ENCODE data around the gene SKIC2.

SKIC2 gene

DNA sequence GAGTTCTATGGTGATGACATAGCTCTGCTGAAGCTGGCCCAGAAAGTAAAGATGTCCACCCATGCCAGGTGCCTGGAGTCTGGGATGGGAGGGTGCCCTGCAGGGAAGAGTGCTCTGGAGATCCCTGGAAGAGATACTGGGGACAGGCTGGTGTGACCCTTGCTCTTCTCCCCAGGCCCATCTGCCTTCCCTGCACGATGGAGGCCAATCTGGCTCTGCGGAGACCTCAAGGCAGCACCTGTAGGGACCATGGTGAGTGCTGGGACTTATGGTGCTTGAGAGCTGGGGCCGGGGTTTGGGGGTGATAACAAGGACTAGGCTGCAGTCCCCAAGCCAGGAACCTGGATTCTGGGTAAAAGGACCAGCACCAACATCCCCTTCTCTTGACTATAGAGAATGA lies 15.2 kb upstream of the SKIC2 start:
- FAIRE-seq (no peak), DNase-seq (ENCODE audit: insufficient read length, low spot score) (no peak)
- TF ChIP-seq POLR2A (IDR thresholded peaks at IDR 0.05; ENCODE audit: low read depth, low read length) (no peak), SPI1 (IDR thresholded peaks at IDR 0.05; ENCODE audit: low read depth, low read length) (no peak), TAF1 (IDR thresholded peaks at IDR 0.05; ENCODE audit: low read depth, low read length) (no peak), POU2F2 (IDR thresholded peaks at IDR 0.05; ENCODE audit: low read depth, low read length) (no peak), PAX5 (IDR thresholded peaks at IDR 0.05; ENCODE audit: insufficient read depth, low read length, severe bottlenecking) (no peak), POLR2AphosphoS5 (IDR thresholded peaks at IDR 0.05; ENCODE audit: low read depth, low read length) (no peak)

DNA sequence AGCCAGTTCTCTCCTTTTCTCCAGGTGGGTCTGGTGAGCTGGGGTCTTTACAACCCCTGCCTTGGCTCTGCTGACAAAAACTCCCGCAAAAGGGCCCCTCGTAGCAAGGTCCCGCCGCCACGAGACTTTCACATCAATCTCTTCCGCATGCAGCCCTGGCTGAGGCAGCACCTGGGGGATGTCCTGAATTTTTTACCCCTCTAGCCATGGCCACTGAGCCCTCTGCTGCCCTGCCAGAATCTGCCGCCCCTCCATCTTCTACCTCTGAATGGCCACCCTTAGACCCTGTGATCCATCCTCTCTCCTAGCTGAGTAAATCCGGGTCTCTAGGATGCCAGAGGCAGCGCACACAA lies 13.8 kb upstream of the SKIC2 start:
- no peak for FAIRE-seq
- TF ChIP-seq PAX5 (IDR thresholded peaks at IDR 0.05; ENCODE audit: insufficient read depth, low read length, severe bottlenecking) (no peak), POLR2AphosphoS5 (IDR thresholded peaks at IDR 0.05; ENCODE audit: low read depth, low read length) (no peak), POLR2A (IDR thresholded peaks at IDR 0.05; ENCODE audit: low read depth, low read length) (no peak), POU2F2 (IDR thresholded peaks at IDR 0.05; ENCODE audit: low read depth, low read length) (no peak), TAF1 (IDR thresholded peaks at IDR 0.05; ENCODE audit: low read depth, low read length) (no peak), SPI1 (IDR thresholded peaks at IDR 0.05; ENCODE audit: low read depth, low read length) (no peak)
- DNase-seq (ENCODE audit: insufficient read length, low spot score) = no peak

DNA sequence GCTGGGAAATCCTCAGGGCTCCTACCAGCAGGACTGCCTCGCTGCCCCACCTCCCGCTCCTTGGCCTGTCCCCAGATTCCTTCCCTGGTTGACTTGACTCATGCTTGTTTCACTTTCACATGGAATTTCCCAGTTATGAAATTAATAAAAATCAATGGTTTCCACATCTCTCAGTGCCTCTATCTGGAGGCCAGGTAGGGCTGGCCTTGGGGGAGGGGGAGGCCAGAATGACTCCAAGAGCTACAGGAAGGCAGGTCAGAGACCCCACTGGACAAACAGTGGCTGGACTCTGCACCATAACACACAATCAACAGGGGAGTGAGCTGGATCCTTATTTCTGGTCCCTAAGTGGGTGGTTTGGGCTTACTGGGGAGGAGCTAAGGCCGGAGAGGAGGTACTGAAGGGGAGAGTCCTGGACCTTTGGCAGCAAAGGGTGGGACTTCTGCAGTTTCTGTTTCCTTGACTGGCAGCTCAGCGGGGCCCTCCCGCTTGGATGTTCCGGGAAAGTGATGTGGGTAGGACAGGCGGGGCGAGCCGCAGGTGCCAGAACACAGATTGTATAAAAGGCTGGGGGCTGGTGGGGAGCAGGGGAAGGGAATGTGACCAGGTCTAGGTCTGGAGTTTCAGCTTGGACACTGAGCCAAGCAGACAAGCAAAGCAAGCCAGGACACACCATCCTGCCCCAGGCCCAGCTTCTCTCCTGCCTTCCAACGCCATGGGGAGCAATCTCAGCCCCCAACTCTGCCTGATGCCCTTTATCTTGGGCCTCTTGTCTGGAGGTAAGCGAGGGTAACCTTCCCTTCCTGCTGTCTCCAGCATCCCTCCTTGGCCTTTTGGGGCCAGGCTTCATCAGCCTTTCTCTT lies 13.2 kb upstream of the SKIC2 start, which contains the start of gene CFB:
Gene CFB, plus strand, starts transcription at position 589 of the 863 bp plus-strand sequence. Its CDS starts 127 bp downstream, at position 716.
- no peak for TF ChIP-seq PAX5 (IDR thresholded peaks at IDR 0.05; ENCODE audit: insufficient read depth, low read length, severe bottlenecking)
- no peak for TF ChIP-seq POU2F2 (IDR thresholded peaks at IDR 0.05; ENCODE audit: low read depth, low read length)
- TF ChIP-seq TAF1 (IDR thresholded peaks at IDR 0.05; ENCODE audit: low read depth, low read length) = no peak
- no peak for TF ChIP-seq POLR2AphosphoS5 (IDR thresholded peaks at IDR 0.05; ENCODE audit: low read depth, low read length)
- no peak for TF ChIP-seq POLR2A (IDR thresholded peaks at IDR 0.05; ENCODE audit: low read depth, low read length)
- no peak for TF ChIP-seq SPI1 (IDR thresholded peaks at IDR 0.05; ENCODE audit: low read depth, low read length)
- no peak for FAIRE-seq
- DNase-seq (ENCODE audit: insufficient read length, low spot score) = no peak

DNA sequence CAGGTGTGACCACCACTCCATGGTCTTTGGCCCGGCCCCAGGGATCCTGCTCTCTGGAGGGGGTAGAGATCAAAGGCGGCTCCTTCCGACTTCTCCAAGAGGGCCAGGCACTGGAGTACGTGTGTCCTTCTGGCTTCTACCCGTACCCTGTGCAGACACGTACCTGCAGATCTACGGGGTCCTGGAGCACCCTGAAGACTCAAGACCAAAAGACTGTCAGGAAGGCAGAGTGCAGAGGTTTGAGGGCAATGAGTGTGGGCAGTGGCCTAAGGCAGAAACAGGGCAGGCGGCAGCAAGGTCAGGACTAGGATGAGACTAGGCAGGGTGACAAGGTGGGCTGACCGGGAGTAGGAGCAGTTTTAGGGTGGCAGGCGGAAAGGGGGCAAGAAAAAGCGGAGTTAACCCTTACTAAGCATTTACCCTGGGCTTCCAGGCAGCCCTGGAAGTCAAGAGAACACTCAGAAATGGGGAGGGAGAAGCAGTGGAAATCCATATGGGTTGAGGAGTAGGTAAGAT lies 12.5 kb upstream of the SKIC2 start:
- FAIRE-seq = no peak
- TF ChIP-seq PAX5 (IDR thresholded peaks at IDR 0.05; ENCODE audit: insufficient read depth, low read length, severe bottlenecking) (no peak), TAF1 (IDR thresholded peaks at IDR 0.05; ENCODE audit: low read depth, low read length) (no peak), POLR2AphosphoS5 (IDR thresholded peaks at IDR 0.05; ENCODE audit: low read depth, low read length) (no peak), POU2F2 (IDR thresholded peaks at IDR 0.05; ENCODE audit: low read depth, low read length) (no peak), POLR2A (IDR thresholded peaks at IDR 0.05; ENCODE audit: low read depth, low read length) (no peak), SPI1 (IDR thresholded peaks at IDR 0.05; ENCODE audit: low read depth, low read length) (no peak)
- no peak for DNase-seq (ENCODE audit: insufficient read length, low spot score)

DNA sequence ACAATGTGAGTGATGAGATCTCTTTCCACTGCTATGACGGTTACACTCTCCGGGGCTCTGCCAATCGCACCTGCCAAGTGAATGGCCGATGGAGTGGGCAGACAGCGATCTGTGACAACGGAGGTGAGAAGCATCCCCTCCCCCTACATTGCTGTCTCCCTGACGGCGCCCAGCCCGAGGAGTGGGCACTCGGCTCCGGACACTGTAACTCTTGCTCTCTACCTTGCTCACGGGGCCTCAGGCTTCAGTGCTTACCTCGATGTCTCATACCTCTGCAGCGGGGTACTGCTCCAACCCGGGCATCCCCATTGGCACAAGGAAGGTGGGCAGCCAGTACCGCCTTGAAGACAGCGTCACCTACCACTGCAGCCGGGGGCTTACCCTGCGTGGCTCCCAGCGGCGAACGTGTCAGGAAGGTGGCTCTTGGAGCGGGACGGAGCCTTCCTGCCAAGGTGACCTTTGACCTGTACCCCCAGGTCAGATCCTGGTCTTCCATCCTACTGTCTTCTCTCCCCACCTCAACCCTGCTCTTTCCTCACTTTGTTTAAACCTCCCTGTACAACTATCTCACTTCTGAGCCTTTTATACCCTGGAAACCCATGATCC lies 11.8 kb upstream of the SKIC2 start:
- TF ChIP-seq TAF1 (IDR thresholded peaks at IDR 0.05; ENCODE audit: low read depth, low read length) (no peak), POLR2A (IDR thresholded peaks at IDR 0.05; ENCODE audit: low read depth, low read length) (no peak), POLR2AphosphoS5 (IDR thresholded peaks at IDR 0.05; ENCODE audit: low read depth, low read length) (no peak), PAX5 (IDR thresholded peaks at IDR 0.05; ENCODE audit: insufficient read depth, low read length, severe bottlenecking) (no peak), SPI1 (IDR thresholded peaks at IDR 0.05; ENCODE audit: low read depth, low read length) (no peak), POU2F2 (IDR thresholded peaks at IDR 0.05; ENCODE audit: low read depth, low read length) (no peak)
- no peak for FAIRE-seq
- DNase-seq (ENCODE audit: insufficient read length, low spot score) = no peak

DNA sequence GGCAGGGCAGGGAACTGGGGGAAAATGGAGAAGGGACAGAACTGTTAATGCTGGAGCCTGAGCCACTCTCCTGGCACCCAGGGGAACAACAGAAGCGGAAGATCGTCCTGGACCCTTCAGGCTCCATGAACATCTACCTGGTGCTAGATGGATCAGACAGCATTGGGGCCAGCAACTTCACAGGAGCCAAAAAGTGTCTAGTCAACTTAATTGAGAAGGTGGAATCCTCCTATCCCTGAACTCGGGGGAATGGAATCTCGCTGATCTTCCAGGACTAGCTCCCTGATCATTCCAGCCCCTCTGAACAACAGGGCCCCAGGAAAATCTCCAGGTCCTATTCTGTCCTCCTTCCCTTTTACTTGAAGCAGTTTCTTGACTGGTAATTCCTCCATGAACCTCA lies 11.1 kb upstream of the SKIC2 start:
- TF ChIP-seq TAF1 (IDR thresholded peaks at IDR 0.05; ENCODE audit: low read depth, low read length) (no peak), POLR2AphosphoS5 (IDR thresholded peaks at IDR 0.05; ENCODE audit: low read depth, low read length) (no peak), POLR2A (IDR thresholded peaks at IDR 0.05; ENCODE audit: low read depth, low read length) (no peak), SPI1 (IDR thresholded peaks at IDR 0.05; ENCODE audit: low read depth, low read length) (no peak), PAX5 (IDR thresholded peaks at IDR 0.05; ENCODE audit: insufficient read depth, low read length, severe bottlenecking) (no peak), POU2F2 (IDR thresholded peaks at IDR 0.05; ENCODE audit: low read depth, low read length) (no peak)
- FAIRE-seq (no peak), DNase-seq (ENCODE audit: insufficient read length, low spot score) (no peak)

DNA sequence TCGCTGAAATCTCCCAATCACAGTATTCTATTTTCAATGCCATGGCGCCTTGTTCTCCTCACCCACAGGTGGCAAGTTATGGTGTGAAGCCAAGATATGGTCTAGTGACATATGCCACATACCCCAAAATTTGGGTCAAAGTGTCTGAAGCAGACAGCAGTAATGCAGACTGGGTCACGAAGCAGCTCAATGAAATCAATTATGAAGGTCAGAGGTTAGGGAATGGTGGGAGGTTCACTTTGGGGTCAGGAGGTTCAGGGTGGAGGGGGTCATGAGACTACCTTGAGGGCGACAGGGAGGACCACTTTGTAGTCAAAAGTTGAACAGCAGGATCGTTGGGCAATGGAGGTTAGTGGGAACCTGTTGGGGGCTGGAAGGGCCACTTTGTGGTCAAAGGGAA lies 10.7 kb upstream of the SKIC2 start:
- no peak for DNase-seq (ENCODE audit: insufficient read length, low spot score)
- no peak for FAIRE-seq

DNA sequence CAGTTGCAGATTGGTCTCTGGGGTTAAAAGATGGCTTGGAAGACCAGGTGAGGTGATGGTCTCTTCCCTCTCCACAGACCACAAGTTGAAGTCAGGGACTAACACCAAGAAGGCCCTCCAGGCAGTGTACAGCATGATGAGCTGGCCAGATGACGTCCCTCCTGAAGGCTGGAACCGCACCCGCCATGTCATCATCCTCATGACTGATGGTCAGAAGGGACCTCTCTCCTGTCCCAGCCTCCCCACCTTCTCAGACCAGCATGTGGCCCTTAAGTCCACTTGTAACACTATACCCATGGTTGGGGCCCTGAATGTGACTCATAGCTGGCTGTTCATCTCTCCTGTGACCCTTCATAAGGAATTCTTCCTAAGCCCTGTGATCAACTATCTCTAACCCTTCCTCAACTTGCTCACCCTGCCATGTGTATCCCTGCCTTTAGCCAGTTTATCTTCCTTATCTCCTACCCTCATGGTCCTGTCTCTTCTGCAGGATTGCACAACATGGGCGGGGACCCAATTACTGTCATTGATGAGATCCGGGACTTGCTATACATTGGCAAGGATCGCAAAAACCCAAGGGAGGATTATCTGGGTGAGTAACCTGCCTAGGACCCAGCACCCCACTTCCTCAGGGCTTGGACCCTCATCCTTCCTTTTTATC lies 10.1 kb upstream of the SKIC2 start:
- TF ChIP-seq PAX5 (IDR thresholded peaks at IDR 0.05; ENCODE audit: insufficient read depth, low read length, severe bottlenecking) (no peak), POLR2A (IDR thresholded peaks at IDR 0.05; ENCODE audit: low read depth, low read length) (no peak)
- DNase-seq (ENCODE audit: insufficient read length, low spot score) (no peak), FAIRE-seq (no peak)

More for the DNA sequence above, 10.7 kb upstream of the SKIC2 start:
- TF ChIP-seq POLR2AphosphoS5 (IDR thresholded peaks at IDR 0.05; ENCODE audit: low read depth, low read length) (no peak), TAF1 (IDR thresholded peaks at IDR 0.05; ENCODE audit: low read depth, low read length) (no peak), POU2F2 (IDR thresholded peaks at IDR 0.05; ENCODE audit: low read depth, low read length) (no peak), POLR2A (IDR thresholded peaks at IDR 0.05; ENCODE audit: low read depth, low read length) (no peak), PAX5 (IDR thresholded peaks at IDR 0.05; ENCODE audit: insufficient read depth, low read length, severe bottlenecking) (no peak), SPI1 (IDR thresholded peaks at IDR 0.05; ENCODE audit: low read depth, low read length) (no peak)

Data from GM12891 (cell line).